ENCODE measurements around the gene SLC17A9. TPM values are rescaled to one million over a fixed set of nuclear protein-coding genes. Genes with fewer than 3 reads are reported as not detected.

SLC17A9 gene
- total RNA-seq, 1 donor from 2014 or later = 12.0 TPM

GRCh38 chr20:62927128-62927705 is 25.3 kb upstream of the SLC17A9 start:
- Histone ChIP-seq H3K4me3 (ENCODE audit: low read depth, low read length) (peak overlapping the region; percentile 96), H3K27me3 (ENCODE audit: control insufficient read depth, insufficient read depth, low read length) (no peaks in the 10 kb centered on the region), H3K36me3 (ENCODE audit: control insufficient read depth, insufficient read depth, low read length) (no peaks in the 10 kb centered on the region)
- no peak for DNase-seq (ENCODE audit: low read depth)
- TF ChIP-seq CTCF (IDR thresholded peaks at IDR 0.05; ENCODE audit: insufficient read depth, low read length, poor library complexity, severe bottlenecking) = no peak

GRCh38 chr20:62928246-62928939 is 24.1 kb upstream of the SLC17A9 start:
- TF ChIP-seq CTCF (IDR thresholded peaks at IDR 0.05; ENCODE audit: insufficient read depth, low read length, poor library complexity, severe bottlenecking) = no peak
- peak overlapping the region; percentile 35 for H3K4me3 ChIP-seq (ENCODE audit: low read depth, low read length)
- no peaks in the 10 kb centered on the region for H3K27me3 ChIP-seq (ENCODE audit: control insufficient read depth, insufficient read depth, low read length)
- DNase-seq (ENCODE audit: low read depth) = no peak
- H3K36me3 ChIP-seq (ENCODE audit: control insufficient read depth, insufficient read depth, low read length) = no peaks in the 10 kb centered on the region

- no peak for DNase-seq (ENCODE audit: low read depth)
- Histone ChIP-seq H3K4me3 (ENCODE audit: low read depth, low read length) (peak overlapping the region; percentile 35), H3K27me3 (ENCODE audit: control insufficient read depth, insufficient read depth, low read length) (no peaks in the 10 kb centered on the region), H3K36me3 (ENCODE audit: control insufficient read depth, insufficient read depth, low read length) (no peaks in the 10 kb centered on the region)
- no peak for TF ChIP-seq CTCF (IDR thresholded peaks at IDR 0.05; ENCODE audit: insufficient read depth, low read length, poor library complexity, severe bottlenecking)
These were observed 23.4 kb upstream of the SLC17A9 start for GRCh38 chr20:62929051-62929538.

GRCh38 chr20:62931464-62931863 is 21.0 kb upstream of the SLC17A9 start:
- no peak for TF ChIP-seq CTCF (IDR thresholded peaks at IDR 0.05; ENCODE audit: insufficient read depth, low read length, poor library complexity, severe bottlenecking)
- H3K36me3 ChIP-seq (ENCODE audit: control insufficient read depth, insufficient read depth, low read length) = peaks cover 3% of the 10 kb centered on the region
- DNase-seq (ENCODE audit: low read depth) = no peak
- H3K4me3 ChIP-seq (ENCODE audit: low read depth, low read length) = no peak overlapping the region
- no peaks in the 10 kb centered on the region for H3K27me3 ChIP-seq (ENCODE audit: control insufficient read depth, insufficient read depth, low read length)

GRCh38 chr20:62933966-62934365 is 18.5 kb upstream of the SLC17A9 start:
- no peak for TF ChIP-seq CTCF (IDR thresholded peaks at IDR 0.05; ENCODE audit: insufficient read depth, low read length, poor library complexity, severe bottlenecking)
- no peak for DNase-seq (ENCODE audit: low read depth)
- H3K36me3 ChIP-seq (ENCODE audit: control insufficient read depth, insufficient read depth, low read length) = peaks cover 3% of the 10 kb centered on the region
- no peaks in the 10 kb centered on the region for H3K27me3 ChIP-seq (ENCODE audit: control insufficient read depth, insufficient read depth, low read length)
- H3K4me3 ChIP-seq (ENCODE audit: low read depth, low read length) = no peak overlapping the region
